Activated CD4-positive, CD25-positive, alpha-beta regulatory T cell treated with anti-CD3 and anti-CD28 coated beads, Interleukin-2, amount 50 U/mL, for 16 hours (primary cell): ENCODE measurements around the gene CPT1A.

Source experiments
- DNase-seq: peaks from one replicate; pipeline ENCODE4 v3.0.0-alpha.2; 2020; ENCODE audit warnings: low read depth, low spot score

Gene CPT1A

DNA sequence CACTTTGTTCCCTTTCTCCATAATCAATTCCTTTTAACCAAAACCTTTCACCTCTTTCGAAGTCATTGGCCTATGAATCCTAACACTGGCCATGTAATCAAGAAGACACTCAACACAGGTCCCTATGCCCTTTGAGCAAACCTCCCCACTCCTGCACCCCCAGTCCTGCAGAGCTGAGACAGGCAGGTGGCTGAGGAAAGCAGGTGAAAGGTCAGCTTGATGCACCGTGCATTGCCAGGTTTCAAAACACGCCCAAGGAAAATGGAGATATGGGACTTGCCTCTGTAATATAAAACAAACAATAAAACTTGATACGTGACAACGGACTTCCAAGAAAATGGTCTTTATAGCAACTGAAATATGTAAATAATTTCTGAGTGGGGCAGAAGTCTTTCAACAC lies 10.6 kb downstream of the CPT1A start:
- DNase-seq = no peak

GRCh38 chr11:68829581-68829980 lies 12.1 kb downstream of the CPT1A start:
- no peak for DNase-seq

DNA sequence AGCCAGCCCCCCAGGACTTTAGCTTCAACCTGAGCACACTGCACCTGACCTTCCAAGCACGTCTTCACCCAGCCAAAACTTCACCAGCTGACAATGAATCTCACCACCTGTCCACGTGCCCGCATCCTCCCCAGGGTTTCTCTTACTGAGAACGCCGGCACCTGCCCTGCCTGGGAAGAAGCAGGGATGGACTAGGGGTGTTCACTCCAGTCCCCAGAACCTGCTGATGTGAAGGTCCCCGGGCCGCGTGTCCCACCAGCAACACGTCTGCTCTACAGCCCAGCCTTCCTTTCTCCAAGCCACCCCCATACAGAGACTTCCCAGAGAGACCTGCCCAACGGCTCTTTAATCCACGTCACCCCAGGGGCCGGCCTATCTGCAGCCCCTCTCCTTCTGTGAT lies 12.8 kb downstream of the CPT1A start:
- no peak for DNase-seq

DNA sequence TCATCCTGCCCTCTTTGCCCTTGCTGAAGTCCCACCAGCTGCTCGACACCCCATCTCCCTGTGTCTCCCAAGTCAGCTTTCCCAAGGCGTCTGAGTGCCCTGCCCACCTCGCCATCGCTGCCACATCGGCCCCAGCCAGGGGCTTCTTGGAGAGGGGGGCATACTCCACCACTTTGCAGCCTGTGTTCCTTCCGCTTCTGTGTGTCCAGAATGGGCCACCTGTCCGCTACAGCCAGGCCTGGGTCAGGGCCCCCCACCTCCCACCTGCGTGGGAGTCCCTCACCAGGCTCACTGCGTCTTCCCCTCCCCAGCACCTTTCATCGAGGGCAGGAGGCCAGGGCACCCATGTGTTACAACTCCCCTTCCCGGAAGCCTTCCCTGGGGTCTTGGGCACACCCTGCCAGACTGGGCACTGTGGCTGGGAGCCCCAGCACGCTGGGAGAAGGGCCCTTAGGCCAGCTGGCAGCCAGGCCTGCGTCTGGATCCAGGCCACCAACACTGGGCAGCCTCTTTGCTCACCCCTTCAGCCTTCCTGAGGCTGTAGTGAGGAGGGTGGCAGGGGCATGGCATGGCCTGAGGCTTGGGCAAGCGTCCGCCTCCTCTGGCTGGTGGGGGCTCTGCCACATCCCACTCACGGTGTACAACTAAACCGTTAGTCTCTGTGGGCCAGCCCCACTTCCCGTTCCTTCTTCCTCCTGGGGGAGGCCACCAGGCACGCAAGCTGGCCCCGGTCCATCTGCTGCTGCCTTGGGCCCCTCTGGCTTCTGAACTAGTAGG lies 13.4 kb downstream of the CPT1A start:
- DNase-seq = no peak

DNA sequence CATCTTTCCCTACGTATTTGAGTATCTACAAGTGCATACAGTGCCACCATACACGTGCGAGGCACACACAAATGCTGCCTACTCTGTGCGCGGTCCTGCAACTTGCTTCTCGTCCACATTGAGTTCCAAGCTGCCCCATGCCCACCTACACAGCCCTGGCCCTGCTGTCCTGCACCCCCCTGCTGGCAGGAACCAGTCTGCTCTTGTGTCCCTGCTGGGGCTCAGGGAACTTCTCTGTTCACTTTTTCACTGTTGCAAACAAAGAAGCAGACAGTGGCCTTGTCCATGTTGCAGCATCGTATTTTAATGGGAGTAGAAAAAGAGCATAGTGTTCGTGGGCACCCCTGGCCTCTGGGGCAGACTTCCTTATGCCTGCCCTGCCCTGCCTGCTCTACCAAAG lies 14.0 kb downstream of the CPT1A start:
- no peak for DNase-seq

DNA sequence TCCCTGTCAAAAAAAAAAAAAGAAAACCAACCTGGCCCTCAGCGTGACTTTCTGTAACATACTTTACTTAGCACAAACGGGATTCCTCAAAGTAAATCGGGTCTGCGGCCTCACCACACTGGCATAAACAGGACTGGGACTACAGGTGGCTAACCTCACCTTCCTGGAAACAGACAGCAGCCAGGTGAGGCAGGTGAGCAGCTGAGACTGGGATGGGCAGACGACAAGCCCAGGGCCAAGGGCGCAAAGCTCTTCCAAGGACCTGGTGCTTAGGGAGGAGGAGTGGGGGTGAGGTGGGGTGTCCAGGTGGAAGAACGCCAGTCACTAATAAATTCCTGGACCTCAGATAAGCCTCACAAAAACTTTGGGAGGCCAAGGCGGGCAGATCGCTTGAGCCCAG lies 15.0 kb downstream of the CPT1A start:
- no peak for DNase-seq

DNA sequence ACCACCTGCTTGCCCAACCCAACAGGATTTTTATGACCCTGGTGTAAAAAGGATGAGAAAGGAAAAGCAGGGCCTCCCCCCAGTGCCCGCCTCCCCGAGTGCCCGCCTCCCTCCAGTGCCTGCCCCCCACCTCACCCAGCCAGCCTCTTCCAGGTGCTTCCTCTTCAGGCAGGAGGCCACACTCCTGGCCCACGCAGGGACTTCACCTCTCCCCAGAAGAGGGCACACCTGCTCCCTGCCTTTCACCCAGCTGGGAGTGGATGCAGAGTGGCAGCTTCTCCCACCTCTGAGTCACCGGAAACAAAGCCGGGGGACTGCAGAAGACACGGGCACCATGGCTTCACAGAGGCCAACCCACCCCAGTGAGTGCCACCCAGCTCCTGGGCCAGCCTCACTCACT lies 16.1 kb downstream of the CPT1A start:
- no peak for DNase-seq

DNA sequence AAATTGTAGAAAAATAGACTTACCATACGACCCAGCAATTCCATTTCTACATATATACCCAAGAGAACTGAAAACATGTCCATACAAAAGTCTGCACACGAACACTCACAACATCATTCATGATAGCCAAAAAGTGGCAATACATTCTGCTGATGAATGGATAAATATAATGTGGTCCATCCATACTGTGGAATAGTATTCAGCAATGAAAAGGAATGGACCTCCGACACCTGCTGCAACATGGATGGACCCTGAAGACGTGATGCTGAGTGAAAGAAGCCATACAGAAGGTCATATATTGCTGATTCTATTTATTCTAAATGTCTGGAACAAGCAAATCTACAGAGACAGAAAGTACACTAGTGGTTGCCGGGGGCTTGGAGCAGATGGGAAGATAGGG lies 19.2 kb downstream of the CPT1A start:
- DNase-seq = no peak

- no peak for DNase-seq
These were observed 20.0 kb downstream of the CPT1A start for GRCh38 chr11:68821670-68822069.

GRCh38 chr11:68819362-68819761 lies 22.4 kb downstream of the CPT1A start:
- no peak for DNase-seq

GRCh38 chr11:68818181-68818580 lies 23.5 kb downstream of the CPT1A start:
- no peak for DNase-seq

DNA sequence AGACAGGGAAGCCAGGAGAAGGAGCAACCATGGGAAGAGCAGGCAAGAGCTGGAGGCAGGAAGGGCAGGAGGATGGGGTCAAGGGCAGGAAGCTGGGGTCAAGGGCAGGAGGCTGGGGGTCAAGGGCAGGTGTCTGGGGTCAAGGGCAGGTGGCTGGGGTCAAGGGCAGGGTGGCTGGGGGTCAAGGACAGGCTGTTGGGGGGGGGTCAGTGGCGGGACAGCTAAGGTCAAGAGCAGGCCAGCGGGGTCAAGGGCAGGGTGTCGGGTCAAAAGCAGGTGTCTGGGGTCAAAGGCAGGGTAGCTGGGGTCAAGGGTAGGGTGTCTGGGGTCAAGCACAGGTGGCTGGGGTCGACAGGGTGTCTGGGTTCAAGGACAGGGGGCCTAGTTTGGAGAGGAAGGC lies 24.2 kb downstream of the CPT1A start:
- no peak for DNase-seq

- no peak for DNase-seq
These were observed 24.7 kb downstream of the CPT1A start for GRCh38 chr11:68816917-68817419.

DNA sequence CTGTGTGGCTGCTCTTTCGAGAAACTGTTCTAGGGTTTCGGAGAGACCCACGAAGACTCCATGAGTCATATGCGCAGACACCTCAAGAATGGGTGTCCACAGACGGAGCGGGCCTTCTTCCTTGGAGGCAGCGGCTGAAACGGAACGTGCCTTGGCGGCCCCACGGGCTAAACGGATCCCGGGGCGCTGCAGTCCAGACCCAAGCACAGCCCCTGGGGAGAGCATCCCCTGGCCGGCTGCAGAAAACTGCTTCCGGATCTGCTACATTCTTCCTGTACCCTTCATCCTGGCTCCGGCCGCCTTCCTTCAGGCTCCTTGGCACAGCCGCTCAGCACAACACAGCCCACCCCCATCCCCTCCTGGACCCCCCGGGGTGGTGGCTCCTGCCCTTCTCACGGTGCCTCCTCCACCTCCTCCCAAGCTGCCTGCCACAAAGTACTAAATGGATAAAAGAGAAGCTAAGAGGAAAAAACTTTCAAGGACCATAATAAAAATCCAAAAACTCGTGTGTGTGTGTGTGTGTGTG lies 25.4 kb downstream of the CPT1A start:
- DNase-seq = no peak

DNA sequence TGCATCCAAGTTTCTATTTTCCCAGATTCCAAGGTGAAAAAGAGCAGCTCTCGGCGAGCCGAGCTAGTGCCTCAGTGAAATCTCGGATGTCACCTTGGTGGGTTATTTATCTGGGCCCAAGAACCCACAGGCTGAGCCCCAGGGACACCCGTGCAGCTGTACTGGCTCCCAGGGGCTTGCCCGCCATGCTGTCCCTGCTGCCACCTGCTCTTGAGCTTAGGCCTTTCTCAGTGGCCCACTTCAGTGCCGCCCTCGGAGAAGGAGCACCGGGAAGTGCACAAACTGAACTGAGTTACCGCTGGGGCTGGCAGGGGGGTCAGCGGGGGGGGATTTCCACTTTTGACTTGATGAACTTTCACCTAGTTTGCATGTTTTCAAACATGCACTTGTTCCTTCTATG lies 27.9 kb downstream of the CPT1A start:
- DNase-seq = no peak

DNA sequence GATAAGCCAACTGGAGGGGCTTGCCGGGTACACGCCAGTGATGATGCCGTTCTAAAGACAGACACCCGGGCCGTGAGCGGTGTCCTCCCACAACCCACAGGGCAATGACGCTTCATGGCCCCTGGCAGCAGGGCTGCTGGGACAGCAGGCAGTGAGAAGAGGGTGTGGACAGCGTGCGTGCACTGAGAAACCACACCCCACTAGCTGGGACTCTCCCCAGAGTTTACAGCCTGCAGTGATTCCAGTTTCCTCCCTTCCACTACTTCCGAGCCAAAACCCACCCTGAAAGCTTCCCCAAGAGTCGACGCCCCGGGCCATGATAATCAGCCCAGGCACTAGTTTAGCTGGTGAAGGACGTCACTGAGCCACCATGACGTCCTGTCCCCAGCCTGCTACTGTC lies 29.2 kb downstream of the CPT1A start:
- no peak for DNase-seq

GRCh38 chr11:68810164-68810563 lies 31.6 kb downstream of the CPT1A start:
- DNase-seq = no peak

DNA sequence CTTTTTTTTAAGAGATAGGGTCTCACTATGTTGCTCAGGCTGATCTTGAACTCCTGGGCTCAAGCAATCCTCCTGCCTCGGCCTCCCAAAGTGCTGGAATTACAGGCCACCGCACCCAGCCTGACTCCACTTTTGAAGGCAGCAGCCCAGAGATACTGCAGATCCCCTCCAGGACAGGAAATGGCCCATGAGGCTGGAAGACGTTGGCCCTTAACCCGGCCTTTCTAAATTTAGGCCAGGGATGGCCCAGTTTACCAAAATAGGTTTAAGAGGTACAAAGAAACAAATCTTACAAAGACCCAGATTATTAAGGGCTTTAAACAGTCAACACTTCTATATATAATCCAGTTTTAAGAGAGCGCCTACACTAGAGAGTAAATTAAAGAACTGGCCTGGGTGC lies 32.2 kb downstream of the CPT1A start:
- DNase-seq = no peak

DNA sequence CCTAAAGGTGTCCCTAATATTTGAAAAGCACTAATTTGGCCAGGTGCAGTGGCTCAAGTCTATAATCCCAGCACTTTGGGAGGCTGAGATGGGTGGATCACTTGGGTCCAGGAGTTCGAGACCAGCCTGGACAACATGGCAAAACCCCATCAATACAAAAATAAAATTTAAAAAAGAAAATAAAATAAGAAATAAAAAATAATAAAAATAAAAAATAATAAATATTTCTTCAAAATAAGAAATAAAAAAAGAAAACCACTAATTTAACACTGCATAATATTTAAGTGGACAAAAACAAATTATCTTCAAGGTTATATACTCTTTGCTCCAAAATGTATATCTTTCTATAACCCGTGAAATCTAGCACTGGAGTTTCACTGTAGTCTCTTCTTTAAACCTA lies 32.9 kb downstream of the CPT1A start:
- DNase-seq = no peak

DNA sequence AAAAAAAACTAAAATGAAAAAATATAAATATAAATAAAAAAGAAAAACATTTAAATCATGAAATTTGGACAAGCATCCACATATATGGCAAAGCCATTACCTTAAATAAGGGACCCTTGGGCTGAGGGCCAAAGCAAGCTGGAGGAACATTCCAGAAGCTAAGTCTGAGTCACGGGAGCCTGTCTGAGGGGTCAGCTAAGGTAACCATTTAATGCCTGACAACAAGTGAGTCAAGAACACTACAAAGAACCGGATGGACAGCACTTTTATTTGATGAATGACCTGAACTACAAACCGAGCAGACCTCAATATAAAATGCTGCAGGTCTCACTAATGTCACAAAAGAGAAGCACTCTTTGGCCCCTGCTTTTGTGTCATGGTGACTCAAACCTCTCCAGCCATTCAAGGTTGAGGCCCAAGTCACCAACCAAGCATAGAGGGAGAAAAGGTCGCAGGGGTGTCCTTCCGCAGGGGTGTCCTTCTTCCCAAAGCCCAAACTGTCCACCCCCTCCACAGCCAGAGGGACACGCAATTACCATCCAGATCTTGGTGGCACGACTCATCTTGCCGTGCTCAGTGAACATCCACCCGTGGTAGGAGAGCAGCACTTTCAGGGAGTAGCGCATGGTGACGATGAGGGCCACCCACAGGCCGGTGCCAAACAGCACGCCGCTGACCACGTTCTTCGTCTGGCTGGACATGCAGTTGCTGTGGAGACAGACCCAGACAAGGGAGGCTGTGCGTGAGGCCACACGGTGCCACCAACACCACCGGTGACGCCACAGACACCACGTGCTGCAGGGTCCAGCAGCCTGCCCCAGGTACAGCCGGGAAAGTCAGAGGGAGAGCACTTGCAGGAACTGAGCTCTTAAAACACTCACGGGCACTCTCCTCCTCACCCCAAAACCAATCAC lies 34.5 kb downstream of the CPT1A start:
- no peak for DNase-seq

DNA sequence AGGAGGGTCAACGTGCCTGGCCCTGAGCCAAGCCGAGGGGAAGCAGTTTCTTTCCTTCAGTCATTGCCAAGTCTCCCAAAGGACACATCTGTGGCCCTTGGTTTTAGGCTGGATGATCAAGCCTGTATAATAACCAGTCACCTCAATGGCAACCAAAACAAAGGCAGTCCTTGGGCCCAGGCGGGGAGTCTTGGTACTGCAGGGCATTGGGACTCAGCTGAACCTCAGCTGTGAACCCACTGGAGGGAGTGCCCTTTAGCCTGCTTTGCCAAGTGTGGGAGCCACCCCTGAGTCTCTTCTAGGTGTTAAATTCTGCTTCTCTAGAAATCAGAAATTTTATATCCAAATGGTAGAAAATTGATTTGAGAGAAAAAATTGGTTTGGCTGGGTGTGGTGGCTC lies 36.9 kb downstream of the CPT1A start:
- no peak for DNase-seq

DNA sequence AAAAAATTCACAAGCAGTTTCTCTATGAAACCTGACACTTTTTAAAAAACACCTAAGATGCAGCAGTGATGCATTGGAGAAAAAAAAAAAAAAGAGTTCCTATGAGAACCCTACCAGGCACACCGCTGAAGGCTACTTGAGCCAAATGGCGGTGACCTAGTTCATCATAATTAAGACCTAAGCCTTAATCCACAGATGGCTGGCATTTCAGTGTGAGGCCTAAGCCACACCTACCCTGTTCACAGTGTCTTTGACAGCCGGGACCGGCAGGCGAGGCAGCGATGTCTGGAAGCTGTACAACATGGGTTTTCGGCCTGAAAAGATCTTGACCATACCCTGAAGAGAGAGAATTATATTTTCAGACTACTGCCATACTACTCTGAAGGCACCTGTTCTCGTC lies 38.0 kb downstream of the CPT1A start:
- no peak for DNase-seq
